T-helper 22 cell (primary cell): ENCODE data around the gene CLIP1.
"Not testable (repeated sequence)": the region's sequence is repeated elsewhere in the genome, so short reads cannot be mapped to it uniquely, and the experiment has no call there.

ENCODE experiments used
- DNase-seq: peaks from one replicate; pipeline ENCODE4 v3.0.0-alpha.2; 2020; ENCODE audit warnings: low read depth

Gene CLIP1

GRCh38 chr12:122310626-122311333 is 111.7 kb downstream of the CLIP1 start:
- DNase-seq, result no peak

- no peak for DNase-seq
Observed at GRCh38 chr12:122309564-122310121, 112.8 kb downstream of the CLIP1 start.

DNA sequence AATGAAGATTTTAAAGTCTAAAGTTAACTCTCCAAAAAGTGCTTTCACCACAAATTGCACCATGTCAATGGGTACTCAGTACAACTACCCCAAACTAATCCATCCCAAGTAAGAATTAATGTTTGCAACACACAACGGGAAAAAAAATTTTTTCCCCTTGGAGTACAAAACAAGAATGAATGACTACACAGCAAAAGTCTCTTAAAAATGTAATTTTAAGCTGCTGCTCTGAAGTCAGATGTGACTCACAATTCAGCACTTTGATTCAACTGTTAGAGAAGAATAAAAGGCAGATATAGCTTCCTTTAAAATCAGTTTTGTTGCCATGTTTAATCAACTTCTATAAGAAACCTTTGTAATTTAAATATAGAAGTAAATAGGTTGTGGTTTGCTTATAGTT is 113.7 kb downstream of the CLIP1 start:
- DNase-seq, result no peak

GRCh38 chr12:122306407-122306806 is 116.1 kb downstream of the CLIP1 start:
- no peak for DNase-seq

- DNase-seq, result no peak
Observed at GRCh38 chr12:122304924-122305323, 117.5 kb downstream of the CLIP1 start.

- DNase-seq, result no peak
Observed at GRCh38 chr12:122303068-122303467, 119.4 kb downstream of the CLIP1 start.

DNA sequence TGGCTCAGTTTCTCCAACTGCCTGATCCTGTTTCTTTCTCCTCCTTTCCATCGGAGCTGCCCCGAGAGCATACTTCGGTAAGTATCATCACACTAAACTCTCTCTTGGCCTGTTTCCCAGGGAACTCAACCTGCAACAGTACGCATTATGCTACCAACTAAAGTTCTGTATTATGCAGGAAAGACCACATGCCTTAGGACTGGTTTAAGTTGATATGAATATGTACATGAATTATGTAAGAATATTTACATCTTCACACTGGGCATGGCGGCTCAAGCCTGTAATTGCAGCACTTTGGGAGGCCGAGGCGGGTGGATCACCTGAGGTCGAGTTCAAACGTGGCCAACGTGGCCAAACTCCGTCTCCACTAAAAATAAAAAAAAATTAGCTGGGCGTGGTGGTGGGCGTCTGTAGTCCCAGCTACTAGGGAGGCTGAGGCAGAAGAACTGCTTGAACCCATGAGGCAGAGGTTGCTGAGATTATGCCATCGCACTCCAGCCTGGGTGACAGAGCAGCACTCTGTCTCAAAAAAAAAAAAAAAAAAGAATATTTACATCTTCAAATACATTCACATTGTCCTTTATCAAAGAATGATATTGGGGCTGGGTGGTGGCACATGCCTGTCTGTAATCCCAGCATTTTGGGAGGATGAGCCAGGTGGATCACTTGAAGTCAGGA is 124.3 kb downstream of the CLIP1 start:
- no peak for DNase-seq

- DNase-seq, result no peak
Observed at GRCh38 chr12:122297494-122297893, 125.0 kb downstream of the CLIP1 start.

DNA sequence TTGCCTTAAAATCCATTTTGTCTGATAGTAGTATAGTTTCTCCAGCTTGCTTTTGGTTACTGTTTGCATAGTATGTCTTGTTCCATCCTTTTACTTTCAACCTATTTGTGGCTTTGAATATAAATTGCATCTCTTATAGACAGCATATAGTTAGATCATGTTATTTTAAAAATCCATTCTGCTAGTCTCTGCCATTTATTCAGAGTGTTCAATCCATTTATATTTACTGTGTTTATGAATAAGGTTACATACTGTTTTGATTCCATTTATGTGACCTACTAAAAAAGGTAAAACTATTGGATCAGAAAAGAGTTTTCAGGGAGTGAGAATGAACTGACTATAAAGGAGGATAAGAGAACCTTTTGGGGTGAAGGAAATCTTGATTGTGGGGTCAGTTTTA is 126.6 kb downstream of the CLIP1 start:
- DNase-seq, result no peak

DNA sequence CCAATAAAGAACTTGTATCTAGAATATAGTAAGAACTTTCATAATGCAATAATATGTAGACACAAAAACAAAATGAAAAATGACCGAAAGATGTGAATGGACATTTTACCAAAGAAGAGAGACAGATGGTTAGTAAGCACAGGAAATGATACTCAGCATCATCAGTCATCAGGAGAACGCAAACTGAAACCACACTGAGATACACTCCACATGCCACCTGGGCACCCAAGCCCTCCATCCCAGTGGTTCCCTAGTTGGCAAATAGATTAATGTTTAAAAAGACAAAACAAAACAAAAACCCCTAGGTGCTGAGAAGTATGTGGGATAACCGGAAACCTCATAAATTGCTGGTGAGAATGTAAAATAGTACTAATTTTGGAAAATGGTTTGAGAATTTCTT is 129.4 kb downstream of the CLIP1 start:
- DNase-seq, result no peak

DNA sequence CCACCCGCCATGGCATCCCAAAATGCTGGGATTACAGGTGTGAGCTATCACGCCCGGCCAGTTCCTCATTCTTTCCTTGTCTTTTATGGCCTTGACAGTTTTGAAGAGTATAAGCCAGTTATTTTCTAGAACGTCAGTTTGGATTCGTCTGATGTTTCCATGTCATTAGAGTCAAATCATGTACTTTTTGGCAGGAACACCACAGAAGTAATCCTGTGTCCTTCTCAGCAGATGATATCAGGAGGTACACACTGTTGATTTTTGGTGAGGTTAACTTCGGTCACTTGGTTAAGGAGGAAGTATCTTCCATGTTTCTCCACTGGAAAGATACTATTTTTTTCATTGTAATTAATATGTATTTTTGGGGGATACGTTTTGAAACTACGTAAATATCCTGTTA is 131.0 kb downstream of the CLIP1 start:
- DNase-seq, result no peak

DNA sequence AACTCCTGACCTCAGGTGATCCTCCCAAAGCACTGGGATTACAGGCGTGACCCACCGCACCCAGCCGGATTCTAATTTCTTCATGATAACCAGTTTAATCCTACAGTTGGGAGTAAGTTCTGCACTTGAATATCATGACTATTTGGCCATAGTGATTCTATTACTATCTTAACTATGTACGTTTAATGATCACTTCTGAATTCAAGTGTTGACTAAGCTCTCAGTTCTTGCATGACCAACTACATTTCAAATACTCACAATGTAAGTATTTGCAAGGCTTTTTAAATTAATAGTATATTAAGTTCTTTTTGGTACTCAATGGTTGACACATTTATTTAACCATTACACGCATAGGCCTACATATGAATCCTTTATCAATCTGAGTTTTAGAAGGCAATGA is 138.8 kb downstream of the CLIP1 start:
- DNase-seq, result no peak

- DNase-seq, result no peak
Observed at GRCh38 chr12:122282061-122282460, 140.4 kb downstream of the CLIP1 start.

- no peak for DNase-seq
Observed at GRCh38 chr12:122276242-122276641, 146.2 kb downstream of the CLIP1 start.

- DNase-seq, result no peak
Observed at GRCh38 chr12:122275459-122275858, 147.0 kb downstream of the CLIP1 start.

GRCh38 chr12:122266230-122266901 is 156.1 kb downstream of the CLIP1 start, which contains the start of gene VPS33A:
VPS33A (minus strand) TSS chr12:122266494; CDS start chr12:122266408, 86 bp downstream.
- DNase-seq, result peak; percentile 89

DNA sequence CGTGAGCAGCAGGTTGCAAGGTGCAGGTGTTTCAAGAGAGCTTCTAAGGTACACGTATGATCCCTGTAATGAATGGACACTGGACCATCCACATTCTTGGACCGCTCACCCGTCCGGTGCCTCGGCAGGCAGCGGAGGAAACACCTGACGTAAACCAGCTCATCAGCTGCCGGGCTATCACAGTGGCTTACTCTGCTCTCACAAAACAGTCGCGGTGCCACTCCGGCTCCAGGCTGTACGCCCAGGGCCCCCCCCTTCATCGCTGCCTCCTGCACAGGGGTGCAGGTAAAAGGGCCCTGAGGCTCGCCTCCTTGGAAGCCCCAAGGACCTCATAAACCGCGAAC is 156.6 kb downstream of the CLIP1 start:
- no peak for DNase-seq

DNA sequence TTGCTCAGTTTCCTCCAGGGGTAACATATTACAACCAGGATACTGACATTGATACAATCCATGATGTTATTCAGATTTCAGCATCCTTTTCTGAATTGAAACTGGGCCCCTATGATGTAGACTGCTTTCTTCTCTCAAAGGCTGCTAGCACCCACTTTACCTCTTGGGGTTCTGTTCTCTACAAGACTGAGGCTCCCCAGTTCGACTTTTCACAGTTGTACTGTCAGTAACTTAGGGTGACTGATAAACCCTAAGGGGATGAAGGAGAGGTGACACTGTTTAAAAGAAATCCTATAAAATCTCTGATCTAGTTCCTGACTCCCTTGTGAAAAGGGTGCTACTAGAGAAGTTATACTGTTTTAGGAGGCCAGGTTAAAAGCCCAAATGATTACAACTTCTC is 157.0 kb downstream of the CLIP1 start:
- no peak for DNase-seq

- DNase-seq, result not testable (repeated sequence)
Observed at GRCh38 chr12:122260735-122261134, 161.7 kb downstream of the CLIP1 start.

GRCh38 chr12:122258939-122259338 is 163.5 kb downstream of the CLIP1 start:
- not testable (repeated sequence) for DNase-seq

GRCh38 chr12:122258462-122258861 is 164.0 kb downstream of the CLIP1 start:
- not testable (repeated sequence) for DNase-seq

GRCh38 chr12:122250536-122250935 is 171.9 kb downstream of the CLIP1 start:
- DNase-seq, result no peak

DNA sequence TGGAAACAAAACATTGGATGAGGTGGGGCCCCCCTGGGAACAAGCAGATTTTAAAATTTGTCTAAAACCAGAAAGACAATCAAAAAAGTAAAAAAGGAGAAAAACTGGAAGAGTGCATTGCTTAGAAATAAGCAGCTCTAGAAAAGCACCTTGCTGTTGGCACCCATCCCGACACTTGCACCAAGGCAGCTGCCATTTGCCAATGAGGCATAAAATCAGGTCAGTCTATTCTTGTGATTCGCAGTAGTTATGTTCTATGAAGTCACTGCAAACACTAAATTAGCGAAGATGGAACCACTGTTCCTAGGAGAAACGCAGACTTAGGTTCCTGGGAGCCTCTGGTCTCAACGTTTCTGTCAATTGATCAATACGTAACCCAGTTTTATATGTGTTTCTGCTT is 172.4 kb downstream of the CLIP1 start:
- DNase-seq, result no peak
